Heart right ventricle (tissue), 16 donors: ENCODE data around the gene RHO. TPM values are rescaled to one million over a fixed set of nuclear protein-coding genes. Genes with fewer than 3 reads are reported as not detected.
"Not testable (repeated sequence)": the region's sequence is repeated elsewhere in the genome, so short reads cannot be mapped to it uniquely, and the experiment has no call there.

Experiments
- ATAC-seq, 8 donors: fragments of 200-7000 bp; cut with Tn5 transposase; one replicate each; pipeline ENCODE4 v1.9.1; 2020; ENCODE audit warnings: mild to moderate bottlenecking in 8 of 8, moderate library complexity in 8 of 8, moderate number of reproducible peaks in 1 of 8
- DNase-seq, 2 donors: peaks; one replicate each; pipeline ENCODE4 v3.0.0-alpha.2; 2020
- H3K27ac ChIP-seq, 10 donors: fragments of 200-600 bp; sonication (generic) in 2 of 10; one replicate each; pipeline versions ENCODE4 v1.5.0 to v1.8.0; 2020 to 2022; ENCODE audit warnings: mild to moderate bottlenecking in 3 of 10
- H3K27me3 ChIP-seq, 7 donors: fragments of 200-600 bp; one replicate each; pipeline ENCODE4 v1.8.0; 2021 to 2022; ENCODE audit warnings: mild to moderate bottlenecking in 2 of 7
- H3K36me3 ChIP-seq, 9 donors: fragments of 200-600 bp; sonication (generic) in 1 of 9; one replicate each; pipeline versions ENCODE4 v1.5.0 to v1.8.0; 2020 to 2022; ENCODE audit warnings: mild to moderate bottlenecking in 2 of 9
- H3K4me1 ChIP-seq, 9 donors: fragments of 200-600 bp; sonication (generic) in 1 of 9; one replicate each; pipeline versions ENCODE4 v1.5.0 to v1.8.0; 2020 to 2022; ENCODE audit warnings: mild to moderate bottlenecking in 4 of 9
- H3K4me3 ChIP-seq, 10 donors: fragments of 200-600 bp; sonication (generic) in 2 of 10; one replicate each; pipeline versions ENCODE4 v1.5.0 to v1.8.0; 2020 to 2022; ENCODE audit warnings: mild to moderate bottlenecking in 7 of 10, moderate library complexity in 2 of 10
- H3K9me3 ChIP-seq, 11 donors: fragments of 200-600 bp in 10 of 11; sonication (generic) in 2 of 11; one replicate each; pipeline versions ENCODE4 v1.5.0 to v1.8.0; 2013 to 2022; ENCODE audit warnings: mild to moderate bottlenecking in 2 of 11, control low read depth in 1 of 11, moderate library complexity in 1 of 11
- WGBS, 2 donors: extraction: QIAGEN DNeasy Blood & Tissue Kit; methylation state at CpG; one replicate each; pipeline ENCODE4 v1.1.7; 2013; ENCODE audit warnings: inconsistent platforms in 1 of 2; 5-methylcytosine and 5-hydroxymethylcytosine counted together
- intact Hi-C, 10 donors: fragments of 100-400 bp; cut with DNase I; formaldehyde crosslinking; loops; one replicate each; pipeline versions ENCODE4 v1.11.1 to v1.14.2; 2022
- polyA plus RNA-seq, 2 donors: library from polyadenylated mRNA; stranded (reverse); fragments of 200-250 nt; gene quantifications; one replicate each; pipeline ENCODE4 v1.2.3, GENCODE V29; 2013
- total RNA-seq, 10 donors: library from RNA; stranded (reverse); fragmentation: NEBNext Ultra II Directional in 3 of 10; extraction: Animal tissue kit (Norgen Biotek cat#: 25700) in 3 of 10; gene quantifications; one replicate each; pipeline versions ENCODE4 v1.2.1 to v1.2.4, GENCODE V29; 2021 to 2023
- TF ChIP-seq, protein P1 (sequence below), 9 donors: fragments of 200-600 bp; sonication (generic) in 2 of 9; IDR thresholded peaks; one replicate each; pipeline versions ENCODE4 v1.5.0 to v1.8.0; 2021 to 2022; ENCODE audit warnings: antibody characterized with exemption in 9 of 9, mild to moderate bottlenecking in 5 of 9, moderate library complexity in 1 of 9
- donor health status: Arrhythmogenic right ventricular cardiomyopathy.
- donor health status: ischemic (EF 13 %, LVEDD 7.1; RV severe dilation, severe dysfunction).
- donor health status: healthy with polysubstance abuse.
- donor health status: DM: no; HTN: yes; CAD: no.
- donor health status: DM: no; HTN: no; CAD: no.
- donor health status: ischemic (EF 25% LVEDD 6.9; RV normal size, moderate dysfunction).
- donor health status: ischemic (EF 25% LVEDD 5.7; RV mildly dilated, moderate dysfunction).
- donor health status: healthy.
- donor health status: DM: yes; HTN: yes; CAD: no.
- donor health status: Ischemic cardiomyopathy.
- donor health status: ischemic (EF 35%, LVEDD 5.7; RV mildly dilated, moderate dysfunction).
- donor health status: nonischemic (EF 11% LVEDD 7.7; RV severe dilation, severe dysfunction).
- donor health status: DM: yes; HTN: yes; CAD: no.
- donor health status: PGD.
- donor health status: ischemic (EF 29% LVEDD 5.4; RV normal size, mild dysfunction).
- donor health status: nonischemic (EF 23%, LVEDD 6.1; RV moderate dilation, normal function).

Gene RHO
- total and polyA plus RNA-seq, 12 donors: not detected

DNA sequence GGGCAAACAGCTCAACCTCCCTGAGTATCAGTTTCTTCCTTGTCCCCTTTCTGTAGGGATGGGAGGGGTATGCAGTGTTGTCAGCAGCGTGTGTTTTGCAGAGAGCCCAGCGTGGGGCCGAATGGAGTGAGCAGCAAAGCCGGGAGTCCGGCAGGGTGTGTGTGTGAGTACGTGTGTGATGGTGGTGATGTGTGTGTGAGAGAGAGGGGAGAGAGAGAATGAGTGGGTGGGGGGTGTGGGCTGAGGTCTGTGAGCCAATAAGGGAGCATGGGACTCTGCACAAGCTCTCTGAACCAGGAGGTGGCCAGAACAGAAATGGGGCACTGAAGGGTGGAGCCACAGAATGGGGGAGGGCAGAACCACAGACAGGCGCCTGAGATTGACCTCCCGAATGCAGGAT lies 44.6 kb upstream of the RHO start:
- Histone ChIP-seq H3K9me3 (no peaks in the 10 kb centered on the region), H3K36me3 (peaks cover 0 to 51% (median 10%) of the 10 kb centered on the region in 9 donors), H3K4me1 (peaks cover 18 to 66% (median 44%) of the 10 kb centered on the region in 9 donors), H3K27me3 (no peaks in the 10 kb centered on the region), H3K4me3 (no peak overlapping the region), H3K27ac (peak overlapping the region in 1 of 10 donors; percentile 77)
- intact Hi-C loops: loop anchor here in 5 of 10 donors (5.0 to 10.0 kb wide), 3 partner anchors 37 to 451 kb away; no protein-coding TSS in a partner anchor
- no peak for ATAC-seq
- no peak for DNase-seq
- 84 to 91% methylated on average over 8 of the region's 8 CpGs for WGBS, 2 donors
- TF ChIP-seq, protein P1, sequence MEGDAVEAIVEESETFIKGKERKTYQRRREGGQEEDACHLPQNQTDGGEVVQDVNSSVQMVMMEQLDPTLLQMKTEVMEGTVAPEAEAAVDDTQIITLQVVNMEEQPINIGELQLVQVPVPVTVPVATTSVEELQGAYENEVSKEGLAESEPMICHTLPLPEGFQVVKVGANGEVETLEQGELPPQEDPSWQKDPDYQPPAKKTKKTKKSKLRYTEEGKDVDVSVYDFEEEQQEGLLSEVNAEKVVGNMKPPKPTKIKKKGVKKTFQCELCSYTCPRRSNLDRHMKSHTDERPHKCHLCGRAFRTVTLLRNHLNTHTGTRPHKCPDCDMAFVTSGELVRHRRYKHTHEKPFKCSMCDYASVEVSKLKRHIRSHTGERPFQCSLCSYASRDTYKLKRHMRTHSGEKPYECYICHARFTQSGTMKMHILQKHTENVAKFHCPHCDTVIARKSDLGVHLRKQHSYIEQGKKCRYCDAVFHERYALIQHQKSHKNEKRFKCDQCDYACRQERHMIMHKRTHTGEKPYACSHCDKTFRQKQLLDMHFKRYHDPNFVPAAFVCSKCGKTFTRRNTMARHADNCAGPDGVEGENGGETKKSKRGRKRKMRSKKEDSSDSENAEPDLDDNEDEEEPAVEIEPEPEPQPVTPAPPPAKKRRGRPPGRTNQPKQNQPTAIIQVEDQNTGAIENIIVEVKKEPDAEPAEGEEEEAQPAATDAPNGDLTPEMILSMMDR (IDR thresholded peaks at IDR 0.05): no peak

DNA sequence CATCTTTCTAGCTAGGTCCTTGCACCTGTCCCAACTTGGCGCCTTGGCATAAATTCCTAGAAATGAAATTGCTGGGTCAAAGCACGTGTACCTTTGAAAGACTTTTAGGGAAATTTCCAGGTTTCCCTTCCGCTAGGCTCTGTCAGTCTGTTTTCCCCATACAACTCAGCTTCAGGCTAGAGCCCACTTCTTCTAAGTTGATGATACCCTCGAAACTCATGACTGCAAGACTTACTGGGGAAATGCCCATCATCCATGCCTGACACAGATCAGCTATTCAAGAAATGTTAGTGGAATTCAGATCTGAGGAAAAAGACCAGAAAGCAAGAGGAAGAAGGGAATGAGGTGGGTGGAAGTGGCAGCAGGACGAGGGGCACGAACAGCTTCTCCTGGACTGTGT lies 43.3 kb upstream of the RHO start:
- intact Hi-C loops: loop anchor here in 5 of 10 donors (5.0 to 10.0 kb wide), 3 partner anchors 340 to 450 kb away; no protein-coding TSS in a partner anchor
- peaks cover 0 to 44% (median 0%) of the 10 kb centered on the region in 9 donors for H3K36me3 ChIP-seq
- peaks cover 18 to 78% (median 44%) of the 10 kb centered on the region in 9 donors for H3K4me1 ChIP-seq
- not testable (repeated sequence) for ATAC-seq, H3K9me3 ChIP-seq, DNase-seq, H3K4me3 ChIP-seq, H3K27me3 ChIP-seq
- H3K27ac ChIP-seq: peak overlapping the region in 8 of 10 donors; percentile 3 to 85 (median 42)
- WGBS, 2 donors: 89 to 97% methylated on average over 6 of the region's 6 CpGs

DNA sequence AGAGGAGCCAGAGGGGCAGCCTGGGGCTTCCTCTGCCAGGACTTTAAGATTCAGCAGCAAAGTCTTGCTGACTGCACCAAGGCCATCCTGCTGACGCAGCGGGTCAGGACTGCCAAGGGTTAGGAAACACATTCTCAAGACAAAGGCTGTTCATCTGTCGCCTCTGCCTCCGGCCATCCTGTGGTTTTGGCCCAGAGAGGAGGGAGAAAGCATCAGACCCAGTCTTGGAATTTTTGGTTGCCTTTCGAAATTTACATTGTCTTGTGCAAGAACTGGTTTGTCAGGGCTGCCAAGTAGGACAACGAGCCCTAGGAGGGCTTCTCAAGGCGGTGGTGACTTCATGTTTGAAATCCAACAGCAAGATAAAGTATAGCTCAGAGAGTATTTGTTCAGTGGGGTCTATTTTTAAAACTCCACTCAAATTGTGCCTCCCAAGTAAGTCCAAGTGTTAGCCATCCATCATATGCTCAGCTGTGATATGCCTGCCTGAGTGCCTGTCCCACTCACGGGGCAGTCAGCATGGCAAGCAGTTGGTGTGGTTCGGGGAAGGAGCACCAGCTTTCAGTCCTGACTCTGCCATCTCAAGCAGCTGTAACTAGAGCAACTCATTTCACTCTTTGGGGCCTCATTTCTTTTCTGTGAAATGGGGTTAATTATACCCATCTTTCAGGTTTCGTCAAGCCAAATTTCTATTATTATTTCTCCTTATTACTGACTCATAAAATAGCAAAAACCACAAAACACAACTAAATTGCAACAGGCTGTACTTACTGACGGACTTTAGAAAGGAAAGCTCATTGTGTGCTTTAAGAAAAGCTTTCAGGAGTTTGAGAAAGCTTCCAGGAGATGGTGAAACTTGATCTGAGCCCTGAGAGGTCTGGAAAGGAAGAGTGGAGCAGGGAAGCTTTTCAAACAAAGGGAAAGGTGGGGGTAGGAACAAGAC lies 42.4 kb upstream of the RHO start:
- no peaks in the 10 kb centered on the region for H3K27me3 ChIP-seq
- TF ChIP-seq, protein P1 (IDR thresholded peaks at IDR 0.05): no peak
- no peaks in the 10 kb centered on the region for H3K9me3 ChIP-seq
- H3K4me1 ChIP-seq: peaks cover 25 to 82% (median 49%) of the 10 kb centered on the region in 9 donors
- 69 to 75% methylated on average over 11 of the region's 11 CpGs for WGBS, 2 donors
- peak overlapping the region in 8 of 10 donors; percentile 3 to 85 (median 42) for H3K27ac ChIP-seq
- DNase-seq (peak; percentile 53 to 73), ATAC-seq (peak in 7 of 8 donors; percentile 6 to 58 (median 25))
- peaks cover 0 to 36% (median 0%) of the 10 kb centered on the region in 9 donors for H3K36me3 ChIP-seq
- intact Hi-C loops: loop anchor here in 6 of 10 donors (2.0 to 10.0 kb wide), 4 partner anchors 339 to 449 kb away; no protein-coding TSS in a partner anchor
- no peak overlapping the region for H3K4me3 ChIP-seq

DNA sequence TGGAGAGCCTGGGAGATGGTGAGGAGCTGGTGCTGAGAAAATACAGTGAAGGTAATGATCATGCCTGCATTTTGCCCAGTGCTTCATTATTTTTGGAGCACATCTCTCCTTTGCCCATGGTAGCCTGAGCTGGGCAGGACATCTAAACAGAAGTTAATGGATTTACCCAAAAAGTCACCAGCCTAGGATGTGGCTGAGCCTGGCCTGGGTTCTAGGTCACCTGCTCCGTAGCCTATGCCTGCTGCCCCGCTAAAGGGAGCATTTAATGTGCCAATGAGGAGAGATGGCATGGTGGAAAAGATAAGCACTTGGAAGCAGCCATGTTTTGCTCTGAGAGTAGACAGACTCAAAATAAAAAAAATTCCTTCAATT lies 41.8 kb upstream of the RHO start:
- peaks cover 0 to 37% (median 1%) of the 10 kb centered on the region in 9 donors for H3K36me3 ChIP-seq

More for the DNA sequence above, 41.8 kb upstream of the RHO start:
- Histone ChIP-seq H3K4me3 (no peak overlapping the region), H3K4me1 (peaks cover 24 to 78% (median 43%) of the 10 kb centered on the region in 9 donors), H3K27ac (peak overlapping the region in 6 of 10 donors; percentile 9 to 85 (median 50)), H3K27me3 (no peaks in the 10 kb centered on the region), H3K9me3 (no peaks in the 10 kb centered on the region)
- DNase-seq (no peak), ATAC-seq (no peak)
- WGBS, 2 donors: 94 to 100% methylated on average over 2 of the region's 2 CpGs
- TF ChIP-seq, protein P1 (IDR thresholded peaks at IDR 0.05): no peak
- intact Hi-C loops: loop anchor here in 6 of 10 donors (2.0 to 10.0 kb wide), 4 partner anchors 338 to 448 kb away; no protein-coding TSS in a partner anchor
